Hepatocyte (in vitro differentiated cells): ENCODE measurements around the gene SLC30A1. TPM values are rescaled to one million over a fixed set of nuclear protein-coding genes. Genes with fewer than 3 reads are reported as not detected.

Source experiments
- DNase-seq: peaks from one replicate; pipeline ENCODE4 v3.0.0-alpha.2; 2016; ENCODE audit warnings: low spot score
- H2AFZ ChIP-seq: fragments of 200-600 bp; sonication (generic); 2 replicates; pipeline ENCODE4 v1.6.0; 2016; ENCODE audit warnings: antibody characterized with exemption, mild to moderate bottlenecking
- H3K27ac ChIP-seq: fragments of 200-600 bp; sonication (generic); 2 replicates; pipeline ENCODE4 v1.5.1; 2016; ENCODE audit warnings: mild to moderate bottlenecking
- H3K27me3 ChIP-seq: fragments of 200-600 bp; sonication (generic); 2 replicates; pipeline ENCODE4 v1.6.1; 2016
- H3K36me3 ChIP-seq: fragments of 200-600 bp; sonication (generic); replicated peaks from 2 replicates; pipeline ENCODE4 v1.5.1; 2016; ENCODE audit warnings: low read depth; ENCODE audit not compliant: insufficient read depth
- H3K4me1 ChIP-seq: fragments of 200-600 bp; sonication (generic); 2 replicates; pipeline ENCODE4 v1.5.1; 2016; ENCODE audit warnings: mild to moderate bottlenecking, moderate library complexity; ENCODE audit not compliant: insufficient read depth
- H3K4me2 ChIP-seq: fragments of 200-600 bp; sonication (generic); 2 replicates; pipeline ENCODE4 v1.6.0; 2016
- H3K4me3 ChIP-seq: fragments of 200-600 bp; sonication (generic); 2 replicates; pipeline ENCODE4 v1.5.1; 2016; ENCODE audit warnings: mild to moderate bottlenecking
- H3K79me2 ChIP-seq: fragments of 200-600 bp; sonication (generic); 2 replicates; pipeline ENCODE4 v1.6.0; 2017; ENCODE audit warnings: mild to moderate bottlenecking
- H3K9me2 ChIP-seq: fragments of 200-600 bp; sonication (generic); replicated peaks from 2 replicates; pipeline ENCODE4 v1.6.0; 2017; ENCODE audit warnings: mild to moderate bottlenecking; ENCODE audit not compliant: insufficient read depth
- H3K9me3 ChIP-seq: fragments of 200-600 bp; sonication (generic); 2 replicates; pipeline ENCODE4 v1.5.1; 2016; ENCODE audit warnings: low read depth, mild to moderate bottlenecking
- H4K20me1 ChIP-seq: fragments of 200-600 bp; sonication (generic); 2 replicates; pipeline ENCODE4 v1.6.0; 2016; ENCODE audit warnings: mild to moderate bottlenecking; ENCODE audit not compliant: insufficient read depth, poor library complexity, severe bottlenecking
- CTCF ChIP-seq: fragments of 200-600 bp; sonication (generic); IDR thresholded peaks from 2 replicates; pipeline ENCODE4 v1.5.1; 2016; ENCODE audit warnings: antibody characterized with exemption, mild to moderate bottlenecking; ENCODE audit not compliant: poor library complexity
- EZH2 ChIP-seq: fragments of 200-600 bp; sonication (generic); IDR thresholded peaks from 2 replicates; pipeline ENCODE4 v1.6.1; 2016; ENCODE audit warnings: antibody characterized with exemption, mild to moderate bottlenecking, borderline replicate concordance
- EZH2phosphoT487 ChIP-seq: fragments of 200-600 bp; sonication (generic); IDR thresholded peaks from one replicate; pipeline ENCODE4 v1.6.1; 2018; ENCODE audit warnings: antibody characterized with exemption, mild to moderate bottlenecking, low read depth, moderate library complexity; ENCODE audit not compliant: unreplicated experiment, severe bottlenecking
- WGBS: methylation state at CpG from one replicate; pipeline ENCODE4 v1.1.6; 2016; ENCODE audit warnings: low lambda C conversion rate; ENCODE audit errors: missing lambda C conversion rate; 5-methylcytosine and 5-hydroxymethylcytosine counted together
- polyA plus RNA-seq: library from polyadenylated mRNA; unstranded; fragments of >200 nt; fragmentation: Nextera tagmentation; extraction: Ambion mirVana; gene quantifications from 2 replicates; pipeline ENCODE4 v1.2.1, GENCODE V29; 2016
- total RNA-seq: library from RNA; depleted of rRNA; stranded (reverse); fragments of >200 nt; gene quantifications from 2 replicates; pipeline ENCODE4 v1.2.3, GENCODE V29; 2014

SLC30A1 gene
- total and polyA plus RNA-seq, 2 experiments from 2014 or later, result 31.3 to 87.2 TPM

DNA sequence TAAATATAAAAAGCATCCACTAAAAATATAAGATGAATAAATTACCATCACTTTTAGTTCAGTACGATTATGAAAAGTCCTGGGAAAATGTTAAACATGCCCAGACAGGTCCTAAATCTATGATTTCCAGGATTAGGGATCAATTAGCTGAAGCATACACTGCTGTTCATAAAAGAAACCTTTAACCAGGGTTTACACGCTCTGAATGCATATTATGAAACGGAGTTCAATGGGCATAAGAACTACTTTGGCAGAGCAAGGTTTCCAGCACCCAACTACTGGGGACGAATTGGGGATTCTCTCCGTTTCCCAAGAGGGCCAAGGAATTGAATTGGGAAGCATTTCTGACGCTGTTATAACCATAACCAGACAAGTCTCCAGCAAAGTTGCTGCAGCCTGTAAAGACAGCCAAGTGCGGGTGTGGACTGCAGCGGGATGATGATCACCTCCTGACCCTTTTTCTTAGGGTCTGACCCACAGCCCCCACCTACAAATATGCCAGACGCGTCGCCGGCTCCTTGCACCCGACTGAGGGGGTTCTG is 1.6 kb downstream of the SLC30A1 start:
- TF ChIP-seq EZH2phosphoT487, result no peak
- TF ChIP-seq CTCF, result no peak
- TF ChIP-seq EZH2, result no peak
- peak overlapping the region; percentile 86 for H3K4me2 ChIP-seq
- H3K27me3 ChIP-seq, result no peaks in the 10 kb centered on the region
- peak overlapping the region; percentile 98 for H3K27ac ChIP-seq
- H3K79me2 ChIP-seq, result peaks cover 60% of the 10 kb centered on the region
- H3K4me3 ChIP-seq, result peak overlapping the region; percentile 87
- H3K9me2 ChIP-seq, result no peaks in the 10 kb centered on the region
- H3K9me3 ChIP-seq, result no peaks in the 10 kb centered on the region
- peaks cover 42% of the 10 kb centered on the region for H4K20me1 ChIP-seq
- DNase-seq, result no peak
- WGBS, result 1% methylated on average over 13 of the region's 13 CpGs
- H3K36me3 ChIP-seq, result no peaks in the 10 kb centered on the region
- H2AFZ ChIP-seq, result no peak overlapping the region
- H3K4me1 ChIP-seq, result peaks cover 28% of the 10 kb centered on the region

GRCh38 chr1:211576717-211577116 is 2.2 kb downstream of the SLC30A1 start:
- Histone ChIP-seq H3K9me2 (no peaks in the 10 kb centered on the region), H4K20me1 (peaks cover 43% of the 10 kb centered on the region), H2AFZ (no peak overlapping the region), H3K36me3 (no peaks in the 10 kb centered on the region), H3K27me3 (no peaks in the 10 kb centered on the region), H3K79me2 (peaks cover 60% of the 10 kb centered on the region), H3K4me2 (peak overlapping the region; percentile 86), H3K27ac (peak overlapping the region; percentile 98), H3K9me3 (no peaks in the 10 kb centered on the region), H3K4me1 (peaks cover 23% of the 10 kb centered on the region), H3K4me3 (peak overlapping the region; percentile 87)
- no peak for DNase-seq
- WGBS, result 67% methylated on average over 2 of the region's 2 CpGs
- TF ChIP-seq EZH2phosphoT487 (no peak), EZH2 (no peak), CTCF (no peak)

GRCh38 chr1:211574705-211575104 is 4.3 kb downstream of the SLC30A1 start:
- peaks cover 48% of the 10 kb centered on the region for H4K20me1 ChIP-seq
- peak overlapping the region; percentile 86 for H3K4me2 ChIP-seq
- no peaks in the 10 kb centered on the region for H3K36me3 ChIP-seq
- TF ChIP-seq EZH2phosphoT487, result no peak
- TF ChIP-seq CTCF, result no peak
- TF ChIP-seq EZH2, result no peak
- H3K27ac ChIP-seq, result peak overlapping the region; percentile 17
- no peak for DNase-seq
- H3K9me3 ChIP-seq, result no peaks in the 10 kb centered on the region
- no peaks in the 10 kb centered on the region for H3K9me2 ChIP-seq
- no peaks in the 10 kb centered on the region for H3K27me3 ChIP-seq
- peaks cover 64% of the 10 kb centered on the region for H3K79me2 ChIP-seq
- H3K4me3 ChIP-seq, result no peak overlapping the region
- peaks cover 5% of the 10 kb centered on the region for H3K4me1 ChIP-seq
- H2AFZ ChIP-seq, result no peak overlapping the region
